ENCODE results near the gene KDM6B. TPM values are rescaled to one million over a fixed set of nuclear protein-coding genes. Genes with fewer than 3 reads are reported as not detected.

Gene KDM6B
- total RNA-seq (11.1 and 20.8 TPM in 2 replicates), polyA plus RNA-seq (9.0 and 9.7 TPM in 2 replicates)

GRCh38 chr17:7833795-7834541 is at the start of gene KDM6B:
Gene KDM6B, plus strand, starts transcription at chr17:7834217. Its CDS starts 11,338 bp downstream, at chr17:7845555.
- Histone ChIP-seq H3K36me3 (no peaks in the 10 kb centered on the region), H3K9me3 (ENCODE audit: low read depth) (no peaks in the 10 kb centered on the region), H3K27me3 (no peaks in the 10 kb centered on the region), H3K4me1 (ENCODE audit: low read depth) (peaks cover 12% of the 10 kb centered on the region), H3K4me3 (peak within 1 kb of the TSS; percentile 84), H3K27ac (peak within 1 kb of the TSS; percentile 69)
- TF ChIP-seq CTCF (IDR thresholded peaks at IDR 0.05; ENCODE audit: low read depth, low read length), result no peak
- DNase-seq (ENCODE audit: low read depth in 1 of 2, low spot score in 1 of 2), result peak; percentile 96

GRCh38 chr17:7786866-7787265 is 47.2 kb upstream of the KDM6B start:
- H3K27ac ChIP-seq, result no peak overlapping the region
- no peak for DNase-seq (ENCODE audit: low read depth in 1 of 2, low spot score in 1 of 2)
- H3K27me3 ChIP-seq, result no peaks in the 10 kb centered on the region
- no peak overlapping the region for H3K4me3 ChIP-seq
- TF ChIP-seq CTCF (IDR thresholded peaks at IDR 0.05; ENCODE audit: low read depth, low read length), result no peak
- no peaks in the 10 kb centered on the region for H3K4me1 ChIP-seq (ENCODE audit: low read depth)
- H3K9me3 ChIP-seq (ENCODE audit: low read depth), result no peaks in the 10 kb centered on the region
- no peaks in the 10 kb centered on the region for H3K36me3 ChIP-seq

- peaks cover 4% of the 10 kb centered on the region for H3K4me1 ChIP-seq (ENCODE audit: low read depth)
- TF ChIP-seq CTCF (IDR thresholded peaks at IDR 0.05; ENCODE audit: low read depth, low read length), result no peak
- H3K4me3 ChIP-seq, result no peak overlapping the region
- H3K36me3 ChIP-seq, result no peaks in the 10 kb centered on the region
- no peak for DNase-seq (ENCODE audit: low read depth in 1 of 2, low spot score in 1 of 2)
- no peaks in the 10 kb centered on the region for H3K27me3 ChIP-seq
- H3K27ac ChIP-seq, result no peak overlapping the region
- no peaks in the 10 kb centered on the region for H3K9me3 ChIP-seq (ENCODE audit: low read depth)
These were observed 44.9 kb upstream of the KDM6B start for GRCh38 chr17:7789131-7789530.

- no peak for DNase-seq (ENCODE audit: low read depth in 1 of 2, low spot score in 1 of 2)
- Histone ChIP-seq H3K27ac (no peak overlapping the region), H3K4me3 (no peak overlapping the region), H3K36me3 (no peaks in the 10 kb centered on the region), H3K27me3 (no peaks in the 10 kb centered on the region), H3K9me3 (ENCODE audit: low read depth) (no peaks in the 10 kb centered on the region), H3K4me1 (ENCODE audit: low read depth) (peaks cover 6% of the 10 kb centered on the region)
- no peak for TF ChIP-seq CTCF (IDR thresholded peaks at IDR 0.05; ENCODE audit: low read depth, low read length)
These were observed 43.9 kb upstream of the KDM6B start for GRCh38 chr17:7790150-7790549.

GRCh38 chr17:7792611-7793010 is 41.4 kb upstream of the KDM6B start:
- H3K27ac ChIP-seq, result no peak overlapping the region
- no peak for DNase-seq (ENCODE audit: low read depth in 1 of 2, low spot score in 1 of 2)
- H3K36me3 ChIP-seq, result no peaks in the 10 kb centered on the region
- H3K9me3 ChIP-seq (ENCODE audit: low read depth), result no peaks in the 10 kb centered on the region
- no peak for TF ChIP-seq CTCF (IDR thresholded peaks at IDR 0.05; ENCODE audit: low read depth, low read length)
- H3K4me1 ChIP-seq (ENCODE audit: low read depth), result peaks cover 6% of the 10 kb centered on the region
- H3K4me3 ChIP-seq, result no peak overlapping the region
- no peaks in the 10 kb centered on the region for H3K27me3 ChIP-seq

Measured in cardiac muscle cell (in vitro differentiated cells and primary cell).